ENCODE data around the gene EXD3. TPM values are rescaled to one million over a fixed set of nuclear protein-coding genes. Genes with fewer than 3 reads are reported as not detected.

The EXD3 gene
- total RNA-seq, 2 experiments from 2014 or later, result 8.1 to 9.0 TPM

- H3K4me3 Mint-ChIP-seq, result no peak overlapping the region
These were observed 10.5 kb upstream of the EXD3 start for GRCh38 chr9:137433349-137433915.

DNA sequence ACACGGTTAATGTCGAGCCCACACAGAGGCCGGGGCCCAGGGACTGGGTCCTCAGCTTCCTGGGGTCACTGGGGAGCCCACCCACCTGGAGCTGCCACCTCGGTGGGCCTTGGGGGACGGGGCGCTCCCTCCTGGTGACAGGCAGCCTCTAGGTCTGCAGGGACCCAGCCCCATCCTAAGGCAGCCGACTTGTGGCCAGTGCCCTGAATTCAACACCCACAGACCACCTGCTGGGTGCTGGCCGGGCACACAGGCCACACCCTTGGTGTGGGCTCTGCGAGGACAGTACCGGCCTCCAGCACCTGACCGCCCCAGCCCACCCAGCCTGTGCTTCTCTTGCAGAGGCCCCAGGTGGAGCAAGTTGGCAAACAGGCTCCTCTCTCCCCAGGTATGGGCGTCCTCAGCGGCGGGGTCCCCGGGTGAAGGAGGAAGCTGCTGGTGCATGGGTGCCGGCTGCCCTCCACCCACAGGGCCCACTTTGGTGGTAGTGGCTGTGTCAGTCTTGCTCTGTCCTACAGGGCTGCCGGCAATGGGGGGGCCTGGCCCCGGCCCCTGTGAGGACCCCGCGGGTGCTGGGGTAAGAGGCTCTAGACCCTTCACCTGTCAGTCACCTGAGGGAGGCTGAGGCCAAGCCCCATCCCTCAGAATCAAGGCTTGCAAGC, 9.9 kb upstream of the EXD3 start:
- intact Hi-C loops (cut with micrococcal nuclease), result no loop called here
- H3K27me3 Mint-ChIP-seq, result no peaks in the 10 kb centered on the region
- ChIA-PET CTCF (interaction anchor here (1.2 kb wide), 1 partner anchor 9 kb away, joined by 3 read pairs; no protein-coding TSS in a partner anchor), POLR2A (interaction anchor here (0.6 kb wide), 1 partner anchor 12 kb away, joined by 3 read pairs; no protein-coding TSS in a partner anchor)
- H3K36me3 Mint-ChIP-seq (ENCODE audit: low read depth), result no peaks in the 10 kb centered on the region
- DNase-seq, result no peak
- ATAC-seq, result no peak
- TF ChIP-seq CTCF (IDR thresholded peaks at IDR 0.05), result no peak
- H3K27ac Mint-ChIP-seq, result no peak overlapping the region
- H3K4me3 Mint-ChIP-seq, result no peak overlapping the region
- H3K4me1 Mint-ChIP-seq (ENCODE audit: low read depth), result no peaks in the 10 kb centered on the region
- no peaks in the 10 kb centered on the region for H3K9me3 Mint-ChIP-seq

More at GRCh38 chr9:137433349-137433915, 10.5 kb upstream of the EXD3 start:
- Mint-ChIP-seq H3K36me3 (ENCODE audit: low read depth) (no peaks in the 10 kb centered on the region), H3K27me3 (no peaks in the 10 kb centered on the region), H3K4me1 (ENCODE audit: low read depth) (no peaks in the 10 kb centered on the region), H3K9me3 (no peaks in the 10 kb centered on the region), H3K27ac (no peak overlapping the region)
- ATAC-seq (no peak), DNase-seq (no peak)
- intact Hi-C loops (cut with micrococcal nuclease), result no loop called here
- no peak for TF ChIP-seq CTCF (IDR thresholded peaks at IDR 0.05)
- POLR2A ChIA-PET, result interaction anchor here (0.6 kb wide), 1 partner anchor 11 kb away, joined by 3 read pairs; no protein-coding TSS in a partner anchor
- CTCF ChIA-PET, result no interaction called here

GRCh38 chr9:137431416-137431931, 8.5 kb upstream of the EXD3 start:
- intact Hi-C loops (cut with micrococcal nuclease), result no loop called here
- Mint-ChIP-seq H3K4me3 (no peak overlapping the region), H3K36me3 (ENCODE audit: low read depth) (no peaks in the 10 kb centered on the region), H3K27ac (no peak overlapping the region), H3K4me1 (ENCODE audit: low read depth) (no peaks in the 10 kb centered on the region), H3K9me3 (no peaks in the 10 kb centered on the region), H3K27me3 (no peaks in the 10 kb centered on the region)
- no peak for ATAC-seq
- POLR2A ChIA-PET, result interaction anchor here (0.6 to 1.3 kb wide), 4 partner anchors 8 to 105 kb away, joined by 3 to 4 read pairs (median 4); partner anchors contain the start of genes EXD3 and NOXA1
- no peak for TF ChIP-seq CTCF (IDR thresholded peaks at IDR 0.05)
- CTCF ChIA-PET, result interaction anchor here (1.1 to 1.2 kb wide), 2 partner anchors 8 to 13 kb away, joined by 3 read pairs; no protein-coding TSS in a partner anchor
- no peak for DNase-seq

GRCh38 chr9:137430723-137431415, 7.9 kb upstream of the EXD3 start:
- Mint-ChIP-seq H3K4me3 (no peak overlapping the region), H3K4me1 (ENCODE audit: low read depth) (no peaks in the 10 kb centered on the region), H3K9me3 (no peaks in the 10 kb centered on the region), H3K27ac (no peak overlapping the region), H3K36me3 (ENCODE audit: low read depth) (no peaks in the 10 kb centered on the region), H3K27me3 (no peaks in the 10 kb centered on the region)
- ChIA-PET POLR2A (interaction anchor here (0.9 to 1.3 kb wide), 3 partner anchors 8 to 105 kb away, joined by 3 to 4 read pairs (median 4); partner anchors contain the start of genes EXD3 and NOXA1), CTCF (interaction anchor here (1.1 kb wide), 1 partner anchor 14 kb away, joined by 3 read pairs; no protein-coding TSS in a partner anchor)
- intact Hi-C loops (cut with micrococcal nuclease), result no loop called here
- DNase-seq, result no peak
- TF ChIP-seq CTCF (IDR thresholded peaks at IDR 0.05), result no peak
- ATAC-seq, result no peak
